HCT116 (cell line): ENCODE data around the gene SPATA16. TPM values are rescaled to one million over a fixed set of nuclear protein-coding genes. Genes with fewer than 3 reads are reported as not detected.

Experiments used
- ATAC-seq: fragments of 200-7000 bp; cut with Tn5 transposase; 2 replicates; pipeline ENCODE4 v1.9.1; 2020; ENCODE audit warnings: mild to moderate bottlenecking, moderate library complexity
- BruUV-seq: library from RNA; stranded (reverse); fragments of 400-500 nt; replicated peaks from 2 replicates; lab custom pipeline; 2021; lab: Mats Ljungman, UMichigan
- CTCF ChIA-PET: fragments of 300-600 bp; sonication (Branson Sonifier 250); formaldehyde crosslinking; loops from one replicate; lab custom pipeline; 2021; ENCODE audit warnings: antibody characterized with exemption; lab: Charles Lee
- POLR2A ChIA-PET: fragments of 300-600, 350-600 bp; sonication (Branson Sonifier 250); formaldehyde crosslinking; loops from one replicate; lab custom pipeline; 2021; ENCODE audit warnings: antibody characterized with exemption; lab: Charles Lee
- RAD21 ChIA-PET, 2 experiments: fragments of 300-600 bp; sonication (Branson Sonifier 250); formaldehyde crosslinking; loops; one replicate each; lab custom pipeline; 2023; ENCODE audit warnings: low total read pairs in 2 of 2; ENCODE audit not compliant: uncharacterized antibody in 2 of 2, unreplicated experiment in 2 of 2, low non-redundant PET in 1 of 2; lab: Charles Lee
- DNase-seq: peaks from one replicate; pipeline ENCODE4 v3.0.0-alpha.2; 2010; ENCODE audit warnings: low read depth, low spot score
- H2AFZ ChIP-seq: fragments of 200-600 bp; shearing (Covaris generic), sonication (generic); 2 replicates; pipeline ENCODE4 v1.6.1; 2017; ENCODE audit warnings: low read depth, mixed run types, mixed read lengths, antibody characterized with exemption, low read length; ENCODE audit not compliant: poor library complexity, severe bottlenecking
- H3K27ac ChIP-seq: 2 replicates; pipeline ENCODE4 v1.5.1; 2012; ENCODE audit warnings: low read depth, low read length
- H3K27me3 ChIP-seq: fragments of 200-600 bp; sonication (generic); 2 replicates; pipeline ENCODE4 v1.6.1; 2016; ENCODE audit warnings: mixed run types, low read length, mixed read lengths; ENCODE audit not compliant: insufficient read depth
- H3K36me3 ChIP-seq, 2 experiments: fragments of 200-500 bp in 1 of 2; fragments of 200-600 bp in 1 of 2; sonication (Bioruptor generic) in 1 of 2; sonication (generic) in 1 of 2; 2 replicates each; pipeline versions ENCODE4 v1.5.1 to v1.6.1; 2014 to 2016; ENCODE audit warnings: low read length in 2 of 2, inconsistent platforms in 1 of 2, mixed read lengths in 1 of 2, mixed run types in 1 of 2; ENCODE audit not compliant: insufficient read depth in 2 of 2, control insufficient read depth in 1 of 2
- H3K4me1 ChIP-seq, 2 experiments: fragments of 200-600 bp in 1 of 2; sonication (generic) in 1 of 2; 2 replicates each; pipeline versions ENCODE4 v1.5.1 to v1.6.1; 2012 to 2017; ENCODE audit warnings: low read length in 2 of 2, inconsistent platforms in 1 of 2, mild to moderate bottlenecking in 1 of 2, mixed read lengths in 1 of 2, mixed run types in 1 of 2, moderate library complexity in 1 of 2; ENCODE audit not compliant: insufficient read depth in 2 of 2, control insufficient read depth in 1 of 2
- H3K4me2 ChIP-seq: fragments of 200-600 bp; sonication (generic); 2 replicates; pipeline ENCODE4 v1.6.1; 2017; ENCODE audit warnings: mixed run types, low read length, mixed read lengths
- H3K4me3 ChIP-seq, 2 experiments: fragments of 200-600 bp in 1 of 2; sonication (generic) in 1 of 2; replicated peaks in 1 of 2; 2 replicates each; pipeline ENCODE4 v1.5.1; 2011 to 2016; ENCODE audit warnings: low read length in 2 of 2, control low read depth in 1 of 2, low read depth in 1 of 2, mild to moderate bottlenecking in 1 of 2, mixed read lengths in 1 of 2, mixed run types in 1 of 2
- H3K79me2 ChIP-seq: fragments of 200-600 bp; sonication (generic); 2 replicates; pipeline ENCODE4 v1.6.1; 2017; ENCODE audit warnings: mild to moderate bottlenecking, mixed run types, low read length, moderate library complexity, mixed read lengths; ENCODE audit not compliant: insufficient read depth
- H3K9ac ChIP-seq: fragments of 200-600 bp; sonication (generic); 2 replicates; pipeline ENCODE4 v1.6.1; 2016; ENCODE audit warnings: low read length, mixed read lengths
- H3K9me2 ChIP-seq: fragments of 200-600 bp; sonication (generic), shearing (Covaris generic); 2 replicates; pipeline ENCODE4 v1.6.1; 2017; ENCODE audit warnings: mixed run types, mild to moderate bottlenecking, moderate library complexity; ENCODE audit not compliant: insufficient read depth
- H3K9me3 ChIP-seq, 2 experiments: fragments of 200-500 bp in 1 of 2; fragments of 200-600 bp in 1 of 2; sonication (Bioruptor generic) in 1 of 2; sonication (generic) in 1 of 2; 2 replicates each; pipeline ENCODE4 v1.6.1; 2014 to 2017; ENCODE audit warnings: low read length in 2 of 2, mixed read lengths in 2 of 2, inconsistent platforms in 1 of 2, low read depth in 1 of 2, mild to moderate bottlenecking in 1 of 2, mixed run types in 1 of 2, moderate library complexity in 1 of 2; ENCODE audit not compliant: control insufficient read depth in 1 of 2, insufficient read depth in 1 of 2
- H4K20me1 ChIP-seq: fragments of 200-600 bp; sonication (generic), shearing (Covaris generic); 2 replicates; pipeline ENCODE4 v1.6.1; 2017; ENCODE audit warnings: mixed run types, mild to moderate bottlenecking, moderate library complexity; ENCODE audit not compliant: insufficient read depth
- CTCF ChIP-seq, 3 experiments: fragments of 200-600 bp in 1 of 3; sonication (generic) in 1 of 3; IDR thresholded peaks in 2 of 3; conservative IDR thresholded peaks in 1 of 3; 2 replicates each; pipeline ENCODE4 v1.5.1; 2012 to 2017; ENCODE audit warnings: low read depth in 2 of 3, low read length in 2 of 3, antibody characterized with exemption in 1 of 3, borderline replicate concordance in 1 of 3, control low read depth in 1 of 3, mild to moderate bottlenecking in 1 of 3, mixed read lengths in 1 of 3, mixed run types in 1 of 3, moderate library complexity in 1 of 3; ENCODE audit not compliant: insufficient read depth in 1 of 3
- FOSL1 ChIP-seq: IDR thresholded peaks from 2 replicates; pipeline ENCODE4 v1.6.1; 2012; ENCODE audit warnings: low read depth
- MAX ChIP-seq: IDR thresholded peaks from 2 replicates; pipeline ENCODE4 v1.6.1; 2012
- RAD21 ChIP-seq: IDR thresholded peaks from 2 replicates; pipeline ENCODE4 v1.6.1; 2012; ENCODE audit warnings: low read depth, mild to moderate bottlenecking
- SP1 ChIP-seq: IDR thresholded peaks from 2 replicates; pipeline ENCODE4 v1.6.1; 2012; ENCODE audit warnings: low read depth
- YY1 ChIP-seq: IDR thresholded peaks from 2 replicates; pipeline ENCODE4 v1.6.1; 2011; ENCODE audit warnings: low read length, low read depth, moderate library complexity, mild to moderate bottlenecking; ENCODE audit not compliant: insufficient replicate concordance; ENCODE audit errors: extremely low read depth
- ZFX ChIP-seq: fragments of 450-650 bp; IDR thresholded peaks from 2 replicates; pipeline ENCODE4 v1.6.1; 2017
- intact Hi-C: fragments of 100-400 bp; cut with micrococcal nuclease; formaldehyde crosslinking; loops from 2 replicates; pipeline ENCODE4 v1.10.0; 2022
- total RNA-seq: library from RNA; stranded (reverse); gene quantifications from one replicate; pipeline ENCODE4 v1.2.1, GENCODE V29; 2021; ENCODE audit not compliant: unreplicated experiment
- TF ChIP-seq, protein P1 (sequence below): IDR thresholded peaks from 2 replicates; pipeline ENCODE4 v1.6.1; 2012; ENCODE audit warnings: low read depth

Gene SPATA16
- total RNA-seq, 1 experiment from 2014 or later, result not detected

DNA sequence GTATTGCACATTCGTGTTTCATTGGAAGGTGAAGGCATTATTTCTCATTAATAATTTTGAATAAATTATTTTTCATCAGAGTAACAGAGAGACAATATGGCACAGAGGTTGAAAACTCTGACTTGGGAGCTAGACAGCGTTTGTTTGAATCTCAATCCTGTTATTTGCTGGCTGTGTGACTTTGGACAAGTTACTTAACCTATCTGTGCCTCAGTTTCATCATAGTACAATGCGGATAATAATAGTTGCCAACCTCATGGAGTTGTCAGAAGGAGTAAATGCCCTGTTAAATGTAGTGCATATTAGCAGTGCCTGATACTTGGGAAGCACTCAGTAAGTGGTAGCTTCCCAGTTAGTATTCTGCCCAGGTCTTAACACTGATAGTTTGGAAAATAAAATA, 151.7 kb downstream of the SPATA16 start (continued):
- TF ChIP-seq, protein P1, sequence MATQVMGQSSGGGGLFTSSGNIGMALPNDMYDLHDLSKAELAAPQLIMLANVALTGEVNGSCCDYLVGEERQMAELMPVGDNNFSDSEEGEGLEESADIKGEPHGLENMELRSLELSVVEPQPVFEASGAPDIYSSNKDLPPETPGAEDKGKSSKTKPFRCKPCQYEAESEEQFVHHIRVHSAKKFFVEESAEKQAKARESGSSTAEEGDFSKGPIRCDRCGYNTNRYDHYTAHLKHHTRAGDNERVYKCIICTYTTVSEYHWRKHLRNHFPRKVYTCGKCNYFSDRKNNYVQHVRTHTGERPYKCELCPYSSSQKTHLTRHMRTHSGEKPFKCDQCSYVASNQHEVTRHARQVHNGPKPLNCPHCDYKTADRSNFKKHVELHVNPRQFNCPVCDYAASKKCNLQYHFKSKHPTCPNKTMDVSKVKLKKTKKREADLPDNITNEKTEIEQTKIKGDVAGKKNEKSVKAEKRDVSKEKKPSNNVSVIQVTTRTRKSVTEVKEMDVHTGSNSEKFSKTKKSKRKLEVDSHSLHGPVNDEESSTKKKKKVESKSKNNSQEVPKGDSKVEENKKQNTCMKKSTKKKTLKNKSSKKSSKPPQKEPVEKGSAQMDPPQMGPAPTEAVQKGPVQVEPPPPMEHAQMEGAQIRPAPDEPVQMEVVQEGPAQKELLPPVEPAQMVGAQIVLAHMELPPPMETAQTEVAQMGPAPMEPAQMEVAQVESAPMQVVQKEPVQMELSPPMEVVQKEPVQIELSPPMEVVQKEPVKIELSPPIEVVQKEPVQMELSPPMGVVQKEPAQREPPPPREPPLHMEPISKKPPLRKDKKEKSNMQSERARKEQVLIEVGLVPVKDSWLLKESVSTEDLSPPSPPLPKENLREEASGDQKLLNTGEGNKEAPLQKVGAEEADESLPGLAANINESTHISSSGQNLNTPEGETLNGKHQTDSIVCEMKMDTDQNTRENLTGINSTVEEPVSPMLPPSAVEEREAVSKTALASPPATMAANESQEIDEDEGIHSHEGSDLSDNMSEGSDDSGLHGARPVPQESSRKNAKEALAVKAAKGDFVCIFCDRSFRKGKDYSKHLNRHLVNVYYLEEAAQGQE, result no peak
- no peak for TF ChIP-seq FOSL1
- no peak for TF ChIP-seq MAX

DNA sequence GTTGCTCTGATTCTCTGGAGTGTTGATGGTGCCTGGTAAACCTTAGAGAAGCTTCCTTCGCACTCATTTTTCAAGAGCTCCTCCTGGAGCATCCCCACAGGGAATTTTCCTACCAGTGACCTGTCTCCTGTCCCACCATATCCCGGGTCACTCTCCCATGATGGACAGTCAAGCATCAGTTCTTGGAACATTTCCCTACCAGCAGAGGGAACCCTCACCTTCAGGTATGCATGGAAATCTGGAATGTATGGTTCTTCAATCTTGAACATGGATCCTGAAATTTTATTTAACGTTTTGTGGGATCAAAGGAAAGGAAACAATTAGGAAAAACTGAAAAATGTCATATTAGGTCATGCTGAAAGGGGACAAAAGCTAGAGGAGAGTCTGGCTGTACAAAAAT, 153.8 kb downstream of the SPATA16 start:
- no peaks in the 10 kb centered on the region for H3K9me3 ChIP-seq
- H2AFZ ChIP-seq, result no peak overlapping the region
- no peaks in the 10 kb centered on the region for H3K27me3 ChIP-seq
- ATAC-seq, result peak; percentile 82
- no peaks in the 10 kb centered on the region for H3K4me1 ChIP-seq
- H3K79me2 ChIP-seq, result no peaks in the 10 kb centered on the region
- no peaks in the 10 kb centered on the region for H4K20me1 ChIP-seq
- no peaks in the 10 kb centered on the region for H3K36me3 ChIP-seq
- no TSS peak for BruUV-seq
- no peak overlapping the region for H3K4me3 ChIP-seq
- ChIA-PET CTCF (no interaction called here), RAD21 (no interaction called here), POLR2A (no interaction called here)
- no peak overlapping the region for H3K27ac ChIP-seq
- H3K9ac ChIP-seq, result no peak overlapping the region
- DNase-seq, result peak; percentile 26
- H3K4me2 ChIP-seq, result no peak overlapping the region
- intact Hi-C loops, result loop anchor here (2.0 kb wide), 1 partner anchor 60 kb away; no protein-coding TSS in a partner anchor
- TF ChIP-seq SP1, result no peak
- TF ChIP-seq CTCF (IDR thresholded peaks at IDR 0.05 in 2 of 3, conservative IDR thresholded peaks at IDR 0.05 in 1 of 3; ENCODE audit: borderline replicate concordance in 1 of 3, insufficient read depth in 1 of 3, low read depth in 2 of 3, low read length in 2 of 3), result peak; percentile 33 to 63 (median 61); a peak in 4 of 6 replicates
- TF ChIP-seq RAD21, result peak; percentile 62
- TF ChIP-seq YY1, result peak; percentile 25
- TF ChIP-seq ZFX, result no peak
- H3K9me2 ChIP-seq, result no peaks in the 10 kb centered on the region
